ENCODE data around the gene ANGEL2.

- TF ChIP-seq EZH2 (conservative IDR thresholded peaks at IDR 0.05; ENCODE audit: low read depth, low read length) (no peak), FOXO1 (CRISPR knock-in tag; IDR thresholded peaks at IDR 0.05) (no peak), ELK4 (CRISPR knock-in tag; IDR thresholded peaks at IDR 0.05; ENCODE audit: borderline replicate concordance) (no peak), ZNF230 (CRISPR knock-in tag; IDR thresholded peaks at IDR 0.05) (no peak), GPBP1L1 (CRISPR knock-in tag; IDR thresholded peaks at IDR 0.05) (no peak), ADNP (CRISPR knock-in tag; IDR thresholded peaks at IDR 0.05) (no peak), FIP1L1 (IDR thresholded peaks at IDR 0.05; ENCODE audit: borderline replicate concordance, insufficient read depth, low read depth, low read length) (no peak), ARID5B (CRISPR knock-in tag; IDR thresholded peaks at IDR 0.05) (no peak), BCL3 (CRISPR knock-in tag; IDR thresholded peaks at IDR 0.05) (no peak), NFIC (IDR thresholded peaks at IDR 0.05; ENCODE audit: low read length) (no peak)
These were observed 72.3 kb downstream of the ANGEL2 start for GRCh38 chr1:212943393-212943710.

Measured in HepG2 (cell line).